Gastroesophageal sphincter (tissue), 3 donors: ENCODE measurements around the gene CCSER1.

Experiments used
- CTCF ChIP-seq, 4 experiments: fragments of 200-600 bp in 2 of 4; fragments of 450-650 bp in 2 of 4; sonication (generic) in 1 of 4; IDR thresholded peaks; one replicate each; pipeline ENCODE4 v1.5.1; 2017 to 2019; ENCODE audit warnings: antibody characterized with exemption in 4 of 4, mild to moderate bottlenecking in 2 of 4, moderate library complexity in 2 of 4
- POLR2A ChIP-seq, 2 donors: fragments of 450-650 bp; IDR thresholded peaks; one replicate each; pipeline ENCODE4 v1.6.1; 2017; ENCODE audit warnings: antibody characterized with exemption in 2 of 2, mild to moderate bottlenecking in 2 of 2, moderate library complexity in 1 of 2
- POLR2AphosphoS5 ChIP-seq: sonication (generic); formaldehyde crosslinking; IDR thresholded peaks from one replicate; pipeline ENCODE4 v1.6.1; 2017; ENCODE audit warnings: antibody characterized with exemption

- TF ChIP-seq POLR2A (IDR thresholded peaks at IDR 0.05), result no peak
- no peak for TF ChIP-seq CTCF (IDR thresholded peaks at IDR 0.05)
- TF ChIP-seq POLR2AphosphoS5, result no peak
Measured at GRCh38 chr4:90951037-90951436, 823.8 kb downstream of the CCSER1 start.
